IMR-90 (cell line): Measurements from ENCODE around the gene GABRE. TPM values are rescaled to one million over a fixed set of nuclear protein-coding genes. Genes with fewer than 3 reads are reported as not detected.

ENCODE experiments used
- ATAC-seq: fragments of 200-7000 bp; cut with Tn5 transposase; 2 replicates; pipeline ENCODE4 v1.9.1; 2020; ENCODE audit warnings: low read depth, mild to moderate bottlenecking, moderate library complexity
- BruUV-seq: library from RNA; stranded (reverse); fragments of 400-500 nt; replicated peaks from 2 replicates; lab custom pipeline; 2021; lab: Mats Ljungman, UMichigan
- CTCF ChIA-PET: fragments of 300-600 bp; formaldehyde crosslinking; extraction: SDS; loops from one replicate; lab custom pipeline; 2021; ENCODE audit warnings: antibody characterized with exemption; lab: Yijun Ruan, JAX
- POLR2A ChIA-PET: fragments of 300-600 bp; sonication (Branson Sonifier 250); formaldehyde crosslinking; loops from one replicate; lab custom pipeline; 2022; ENCODE audit warnings: antibody characterized with exemption; ENCODE audit not compliant: unreplicated experiment; lab: Charles Lee
- DNase-seq: peaks from one replicate; pipeline ENCODE4 v3.0.0; 2013
- H2AFZ ChIP-seq: replicated peaks from 2 replicates; pipeline ENCODE3; 2013; ENCODE audit warnings: low read length, mild to moderate bottlenecking; ENCODE audit not compliant: poor library complexity
- H2AK5ac ChIP-seq: 2 replicates; pipeline ENCODE4 v1.6.1; 2013; ENCODE audit warnings: low read depth, low read length, inconsistent platforms
- H2AK9ac ChIP-seq: replicated peaks from 2 replicates; pipeline ENCODE3; 2013; ENCODE audit warnings: mild to moderate bottlenecking, low read depth, low read length, moderate library complexity; ENCODE audit not compliant: poor library complexity
- H2BK120ac ChIP-seq: 2 replicates; pipeline ENCODE4 v1.6.1; 2013; ENCODE audit warnings: low read depth, low read length, inconsistent platforms
- H2BK15ac ChIP-seq: 3 replicates; pipeline ENCODE4 v1.6.1; 2013; ENCODE audit warnings: low read depth, low read length, inconsistent platforms
- H2BK20ac ChIP-seq: 2 replicates; pipeline ENCODE4 v1.6.1; 2013; ENCODE audit warnings: low read depth, mild to moderate bottlenecking, inconsistent platforms, low read length, moderate library complexity
- H2BK5ac ChIP-seq: 2 replicates; pipeline ENCODE4 v1.6.1; 2013; ENCODE audit warnings: mild to moderate bottlenecking, low read depth, low read length, inconsistent platforms; ENCODE audit not compliant: poor library complexity, severe bottlenecking
- H3K14ac ChIP-seq: replicated peaks from 2 replicates; pipeline ENCODE4 v1.6.1; 2013; ENCODE audit warnings: low read depth, low read length, inconsistent platforms
- H3K18ac ChIP-seq: 2 replicates; pipeline ENCODE4 v1.6.1; 2013; ENCODE audit warnings: low read depth, low read length, control low read depth
- H3K23ac ChIP-seq: 2 replicates; pipeline ENCODE4 v1.6.1; 2013; ENCODE audit warnings: low read depth, low read length, inconsistent platforms
- H3K27ac ChIP-seq: 2 replicates; pipeline ENCODE4 v1.5.1; 2013; ENCODE audit warnings: mild to moderate bottlenecking, control low read depth, low read length; ENCODE audit not compliant: insufficient read depth
- H3K27me3 ChIP-seq: 2 replicates; pipeline ENCODE4 v1.6.1; 2013; ENCODE audit warnings: low read length; ENCODE audit not compliant: control insufficient read depth, insufficient read depth
- H3K36me3 ChIP-seq: 2 replicates; pipeline ENCODE4 v1.6.1; 2013; ENCODE audit warnings: low read length, mixed read lengths; ENCODE audit not compliant: control insufficient read depth, insufficient read depth
- H3K4ac ChIP-seq: 2 replicates; pipeline ENCODE4 v1.6.1; 2013; ENCODE audit warnings: low read depth, low read length, inconsistent platforms
- H3K4me1 ChIP-seq: 2 replicates; pipeline ENCODE4 v1.6.1; 2013; ENCODE audit warnings: low read length, mixed read lengths; ENCODE audit not compliant: control insufficient read depth, insufficient read depth
- H3K4me2 ChIP-seq: 2 replicates; pipeline ENCODE4 v1.6.1; 2013; ENCODE audit warnings: low read depth, mild to moderate bottlenecking, control low read depth, low read length, moderate library complexity
- H3K4me3 ChIP-seq: 2 replicates; pipeline ENCODE4 v1.5.1; 2013; ENCODE audit warnings: low read depth, mild to moderate bottlenecking, control low read depth, low read length, moderate library complexity; ENCODE audit not compliant: insufficient read depth
- H3K56ac ChIP-seq: 2 replicates; pipeline ENCODE4 v1.6.1; 2013; ENCODE audit warnings: low read length, inconsistent platforms; ENCODE audit not compliant: insufficient read depth; ENCODE audit errors: extremely low read depth
- H3K79me1 ChIP-seq, 2 experiments: 2 replicates each; pipeline ENCODE4 v1.6.1; 2013; ENCODE audit warnings: low read length in 2 of 2, inconsistent platforms in 1 of 2, low read depth in 1 of 2
- H3K9ac ChIP-seq: 2 replicates; pipeline ENCODE4 v1.6.1; 2013; ENCODE audit warnings: low read depth, low read length, control low read depth
- H3K9me1 ChIP-seq: 2 replicates; pipeline ENCODE4 v1.6.1; 2013; ENCODE audit warnings: low read length, inconsistent platforms; ENCODE audit not compliant: insufficient read depth
- H3K9me3 ChIP-seq: 2 replicates; pipeline ENCODE4 v1.6.1; 2013; ENCODE audit warnings: low read length; ENCODE audit not compliant: control insufficient read depth, insufficient read depth
- H4K20me1 ChIP-seq: 2 replicates; pipeline ENCODE4 v1.6.1; 2013; ENCODE audit warnings: low read length, inconsistent platforms; ENCODE audit not compliant: insufficient read depth
- H4K5ac ChIP-seq: 2 replicates; pipeline ENCODE4 v1.6.1; 2013; ENCODE audit warnings: mild to moderate bottlenecking, low read depth, low read length, control low read depth
- H4K8ac ChIP-seq, 2 experiments: 2 replicates each; pipeline ENCODE4 v1.6.1; 2013; ENCODE audit warnings: low read depth in 2 of 2, low read length in 2 of 2, control low read depth in 1 of 2, inconsistent platforms in 1 of 2
- H4K91ac ChIP-seq: 2 replicates; pipeline ENCODE4 v1.6.1; 2013; ENCODE audit warnings: low read depth, low read length, inconsistent platforms; ENCODE audit not compliant: insufficient read depth
- BHLHE40 ChIP-seq: fragments of 150-350 bp; IDR thresholded peaks from 2 replicates; pipeline ENCODE4 v1.6.1; 2016; ENCODE audit warnings: mild to moderate bottlenecking, low read depth, low read length
- CEBPB ChIP-seq: IDR thresholded peaks from 2 replicates; pipeline ENCODE4 v1.6.1; 2012; ENCODE audit warnings: low read depth, low read length, improper control_type of control experiment
- CTCF ChIP-seq: conservative IDR thresholded peaks from 2 replicates; pipeline ENCODE4 v1.5.1; 2012; ENCODE audit warnings: mild to moderate bottlenecking, low read depth, low read length, improper control_type of control experiment
- ELK1 ChIP-seq: fragments of 150-350 bp; IDR thresholded peaks from 2 replicates; pipeline ENCODE4 v1.6.1; 2016; ENCODE audit warnings: low read depth, mild to moderate bottlenecking, low read length, moderate library complexity, borderline replicate concordance
- FOS ChIP-seq: fragments of 150-350 bp; IDR thresholded peaks from 2 replicates; pipeline ENCODE4 v1.6.1; 2016; ENCODE audit warnings: low read depth, low read length
- MAZ ChIP-seq: IDR thresholded peaks from 2 replicates; pipeline ENCODE4 v1.6.1; 2012; ENCODE audit warnings: low read depth, mild to moderate bottlenecking, low read length, improper control_type of control experiment, moderate library complexity, borderline replicate concordance
- MXI1 ChIP-seq: IDR thresholded peaks from 2 replicates; pipeline ENCODE4 v1.6.1; 2012; ENCODE audit warnings: low read depth, mild to moderate bottlenecking, low read length, moderate library complexity, borderline replicate concordance
- NFE2L2 ChIP-seq: fragments of 150-350 bp; IDR thresholded peaks from 2 replicates; pipeline ENCODE4 v1.6.1; 2016; ENCODE audit warnings: low read depth, mild to moderate bottlenecking, low read length
- SMC3 ChIP-seq: fragments of 150-350 bp; IDR thresholded peaks from 2 replicates; pipeline ENCODE4 v1.6.1; 2016; ENCODE audit warnings: low read depth, mild to moderate bottlenecking, antibody characterized with exemption, low read length, moderate library complexity
- USF2 ChIP-seq: fragments of 150-350 bp; IDR thresholded peaks from 2 replicates; pipeline ENCODE4 v1.6.1; 2017; ENCODE audit warnings: mild to moderate bottlenecking, antibody characterized with exemption, low read length, low read depth
- WGBS, 2 experiments: methylation state at CpG; one replicate each; pipeline versions ENCODE4 v1.1.5 to v1.1.7; 2013; ENCODE audit warnings: missing lambda C conversion rate in 2 of 2; ENCODE audit not compliant: insufficient read length in 1 of 2; ENCODE audit errors: extremely low coverage in 2 of 2; 5-methylcytosine and 5-hydroxymethylcytosine counted together
- dilution Hi-C: fragments of 300-500 bp; cut with HindIII; formaldehyde crosslinking; loops from one replicate; pipeline ENCODE4 v1.14.3; 2018; ENCODE audit warnings: low sequenced_read_pairs; ENCODE audit not compliant: unreplicated experiment
- in situ Hi-C: fragments of 300-500 bp; cut with MboI; formaldehyde crosslinking; loops from 3 replicates; pipeline ENCODE4 v1.14.3; 2019; ENCODE audit warnings: low sequenced_read_pairs, inconsistent platforms, mixed read lengths
- intact Hi-C: fragments of 100-400 bp; cut with micrococcal nuclease; formaldehyde crosslinking; loops from 2 replicates; pipeline ENCODE4 v1.10.0; 2022
- polyA plus RNA-seq, 3 experiments: library from polyadenylated mRNA; depleted of rRNA; stranded (reverse); fragments of >200 nt; gene quantifications; 2 replicates each; pipeline ENCODE4 v1.2.3, GENCODE V29; 2012; ENCODE audit warnings: low replicate concordance in 1 of 3
- total RNA-seq: library from RNA; depleted of rRNA; stranded (reverse); fragments of >200 nt; gene quantifications from 2 replicates; pipeline ENCODE4 v1.2.3, GENCODE V29; 2012

Gene GABRE
- total and polyA plus RNA-seq, 2 of the 4 experiments (the other 2 are of a cell fraction): 1.3 to 1.6 TPM

- TF ChIP-seq USF2 (no peak), CEBPB (no peak), MXI1 (no peak), FOS (no peak), BHLHE40 (no peak)
These were observed 46.4 kb upstream of the GABRE start (continued) for GRCh38 chrX:152020888-152021287.

GRCh38 chrX:151999813-152000212, 25.3 kb upstream of the GABRE start:
- Histone ChIP-seq H3K56ac (no peak overlapping the region), H3K9ac (no peak overlapping the region), H4K8ac (no peak overlapping the region), H2AK9ac (no peak overlapping the region), H3K27ac (no peak overlapping the region), H2BK15ac (no peak overlapping the region), H3K9me1 (no peaks in the 10 kb centered on the region), H3K9me3 (peaks cover 3% of the 10 kb centered on the region; the same call in 1 of the 2 replicates), H3K18ac (no peak overlapping the region), H4K20me1 (no peaks in the 10 kb centered on the region), H3K27me3 (no peaks in the 10 kb centered on the region), H2AK5ac (no peak overlapping the region), H3K36me3 (no peaks in the 10 kb centered on the region), H2BK20ac (no peak overlapping the region), H4K5ac (no peak overlapping the region), H3K23ac (no peak overlapping the region), H2AFZ (no peak overlapping the region), H3K4ac (no peak overlapping the region), H4K91ac (no peak overlapping the region), H3K4me3 (no peak overlapping the region), H3K14ac (no peak overlapping the region), H3K4me1 (no peaks in the 10 kb centered on the region), H3K79me1 (no peaks in the 10 kb centered on the region), H3K4me2 (no peak overlapping the region), H2BK5ac (no peak overlapping the region), H2BK120ac (no peak overlapping the region)
- intact Hi-C loops: no loop called here
- no CpG with 5 or more reads among the region's 5 CpGs for WGBS, 2 experiments
- BruUV-seq: no TSS peak
- ATAC-seq (no peak), DNase-seq (no peak)
- CTCF ChIA-PET: no interaction called here
- dilution Hi-C loops: no loop called here
- in situ Hi-C loops: no loop called here
- TF ChIP-seq USF2: no peak
- no peak for TF ChIP-seq MAZ
- no peak for TF ChIP-seq BHLHE40
- no peak for TF ChIP-seq NFE2L2
- TF ChIP-seq SMC3: no peak
- no peak for TF ChIP-seq ELK1
- no peak for TF ChIP-seq CTCF
- TF ChIP-seq MXI1: no peak
- POLR2A ChIA-PET: no interaction called here
